Muscle layer of colon (tissue), 2 donors: ENCODE measurements around the gene POLH.

ENCODE experiments used
- H3K27ac ChIP-seq: one replicate; pipeline ENCODE4 v1.7.0; 2013; ENCODE audit warnings: low read depth, mild to moderate bottlenecking, low read length, moderate library complexity
- H3K27me3 ChIP-seq, 2 donors: one replicate each; pipeline ENCODE4 v1.7.0; 2013; ENCODE audit warnings: low read length in 2 of 2, mild to moderate bottlenecking in 2 of 2; ENCODE audit not compliant: insufficient read depth in 2 of 2, control insufficient read depth in 1 of 2
- H3K36me3 ChIP-seq: one replicate; pipeline ENCODE4 v1.7.0; 2013; ENCODE audit warnings: mild to moderate bottlenecking, low read length; ENCODE audit not compliant: insufficient read depth
- H3K4me1 ChIP-seq: one replicate; pipeline ENCODE4 v1.7.0; 2013; ENCODE audit warnings: mild to moderate bottlenecking, low read length; ENCODE audit not compliant: insufficient read depth
- H3K4me3 ChIP-seq, 2 donors: one replicate each; pipeline ENCODE4 v1.7.0; 2013; ENCODE audit warnings: low read length in 2 of 2, low read depth in 1 of 2, mild to moderate bottlenecking in 1 of 2, moderate library complexity in 1 of 2
- H3K9ac ChIP-seq: one replicate; pipeline ENCODE4 v1.7.0; 2013; ENCODE audit warnings: low read length
- H3K9me3 ChIP-seq: one replicate; pipeline ENCODE4 v1.7.0; 2013; ENCODE audit warnings: mild to moderate bottlenecking, low read length
- donor health status: abdominal sarcoma.
- donor health status: Adenocarcinoma of cecum.

POLH gene

GRCh38 chr6:43608310-43608763, 32.4 kb downstream of the POLH start:
- Histone ChIP-seq H3K4me3 (no peak overlapping the region), H3K4me1 (no peaks in the 10 kb centered on the region), H3K9me3 (no peaks in the 10 kb centered on the region), H3K9ac (no peak overlapping the region), H3K27me3 (no peaks in the 10 kb centered on the region), H3K27ac (no peak overlapping the region), H3K36me3 (peaks cover 40% of the 10 kb centered on the region)

- Histone ChIP-seq H3K9me3 (no peaks in the 10 kb centered on the region), H3K27ac (no peak overlapping the region), H3K4me1 (no peaks in the 10 kb centered on the region), H3K9ac (no peak overlapping the region), H3K36me3 (peaks cover 40% of the 10 kb centered on the region), H3K4me3 (no peak overlapping the region), H3K27me3 (no peaks in the 10 kb centered on the region)
These were observed 32.8 kb downstream of the POLH start for GRCh38 chr6:43608807-43609206.

GRCh38 chr6:43609402-43609801, 33.4 kb downstream of the POLH start:
- Histone ChIP-seq H3K4me1 (no peaks in the 10 kb centered on the region), H3K9me3 (no peaks in the 10 kb centered on the region), H3K36me3 (peaks cover 40% of the 10 kb centered on the region), H3K27me3 (no peaks in the 10 kb centered on the region), H3K9ac (no peak overlapping the region), H3K27ac (no peak overlapping the region), H3K4me3 (no peak overlapping the region)

- H3K27ac ChIP-seq, result no peak overlapping the region
- H3K4me3 ChIP-seq, result no peak overlapping the region
- no peaks in the 10 kb centered on the region for H3K27me3 ChIP-seq
- no peaks in the 10 kb centered on the region for H3K4me1 ChIP-seq
- H3K9ac ChIP-seq, result no peak overlapping the region
- H3K9me3 ChIP-seq, result no peaks in the 10 kb centered on the region
- peaks cover 32% of the 10 kb centered on the region for H3K36me3 ChIP-seq
These were observed 34.4 kb downstream of the POLH start for GRCh38 chr6:43610431-43610830.

GRCh38 chr6:43613721-43614395, 37.9 kb downstream of the POLH start:
- Histone ChIP-seq H3K4me3 (no peak overlapping the region), H3K9me3 (no peaks in the 10 kb centered on the region), H3K27ac (no peak overlapping the region), H3K27me3 (no peaks in the 10 kb centered on the region), H3K36me3 (peaks cover 24% of the 10 kb centered on the region), H3K9ac (no peak overlapping the region), H3K4me1 (no peaks in the 10 kb centered on the region)

- Histone ChIP-seq H3K9ac (no peak overlapping the region), H3K9me3 (no peaks in the 10 kb centered on the region), H3K4me3 (no peak overlapping the region), H3K36me3 (peaks cover 24% of the 10 kb centered on the region), H3K27me3 (no peaks in the 10 kb centered on the region), H3K4me1 (no peaks in the 10 kb centered on the region), H3K27ac (no peak overlapping the region)
These were observed 38.4 kb downstream of the POLH start for GRCh38 chr6:43614396-43614730.

- Histone ChIP-seq H3K27ac (no peak overlapping the region), H3K27me3 (no peaks in the 10 kb centered on the region), H3K4me1 (no peaks in the 10 kb centered on the region), H3K36me3 (peaks cover 34% of the 10 kb centered on the region), H3K9me3 (no peaks in the 10 kb centered on the region), H3K9ac (no peak overlapping the region), H3K4me3 (no peak overlapping the region)
These were observed 40.9 kb downstream of the POLH start for GRCh38 chr6:43616725-43617472.

- peaks cover 62% of the 10 kb centered on the region for H3K36me3 ChIP-seq
These were observed 45.3 kb downstream of the POLH start for GRCh38 chr6:43621078-43621835.

GRCh38 chr6:43621836-43622180, 45.8 kb downstream of the POLH start:
- H3K9me3 ChIP-seq, result no peaks in the 10 kb centered on the region
- no peak overlapping the region for H3K27ac ChIP-seq
- H3K4me1 ChIP-seq, result peaks cover 1% of the 10 kb centered on the region
- H3K36me3 ChIP-seq, result peaks cover 62% of the 10 kb centered on the region
- H3K27me3 ChIP-seq, result no peaks in the 10 kb centered on the region
- no peak overlapping the region for H3K4me3 ChIP-seq
- H3K9ac ChIP-seq, result no peak overlapping the region

More at GRCh38 chr6:43621078-43621835, 45.3 kb downstream of the POLH start:
- Histone ChIP-seq H3K27ac (no peak overlapping the region), H3K4me1 (no peaks in the 10 kb centered on the region), H3K4me3 (no peak overlapping the region), H3K9me3 (no peaks in the 10 kb centered on the region), H3K9ac (no peak overlapping the region), H3K27me3 (no peaks in the 10 kb centered on the region)

GRCh38 chr6:43622541-43622940, 46.6 kb downstream of the POLH start:
- peaks cover 62% of the 10 kb centered on the region for H3K36me3 ChIP-seq
- no peaks in the 10 kb centered on the region for H3K9me3 ChIP-seq
- H3K9ac ChIP-seq, result no peak overlapping the region
- no peak overlapping the region for H3K4me3 ChIP-seq
- H3K27me3 ChIP-seq, result no peaks in the 10 kb centered on the region
- H3K27ac ChIP-seq, result no peak overlapping the region
- peaks cover 8% of the 10 kb centered on the region for H3K4me1 ChIP-seq

GRCh38 chr6:43623880-43624785, 48.1 kb downstream of the POLH start:
- Histone ChIP-seq H3K9me3 (no peaks in the 10 kb centered on the region), H3K27me3 (no peaks in the 10 kb centered on the region), H3K4me3 (no peak overlapping the region), H3K27ac (no peak overlapping the region), H3K9ac (no peak overlapping the region), H3K36me3 (peaks cover 62% of the 10 kb centered on the region), H3K4me1 (peaks cover 13% of the 10 kb centered on the region)
